Measurements from ENCODE around the gene WIPF1.

GRCh38 chr2:174555998-174556397 is 41.6 kb downstream of the WIPF1 start:
- no peak for TF ChIP-seq CTCF (optimal IDR thresholded peaks at IDR 0.05 in 1 of 3, IDR thresholded peaks at IDR 0.05 in 1 of 3, conservative IDR thresholded peaks at IDR 0.05 in 1 of 3; ENCODE audit: extremely low read depth in 1 of 3, insufficient read depth in 2 of 3, low read length in 3 of 3)
- no peak for TF ChIP-seq EZH2 (IDR thresholded peaks at IDR 0.05; ENCODE audit: low read length)

All from keratinocyte (primary cell).